Activated CD4-positive, alpha-beta T cell treated with anti-CD3 and anti-CD28 coated beads for 36 hours (primary cell): ENCODE measurements around the gene TBC1D22B. TPM values are rescaled to one million over a fixed set of nuclear protein-coding genes. Genes with fewer than 3 reads are reported as not detected.

Experiments
- ATAC-seq: fragments of 200-7000 bp; cut with Tn5 transposase; one replicate; pipeline ENCODE4 v1.10.0; 2021; ENCODE audit warnings: mild to moderate bottlenecking, moderate library complexity
- CTCF ChIA-PET: fragments of 350-600 bp; sonication (Branson Sonifier 250); formaldehyde crosslinking; loops from one replicate; lab custom pipeline; 2021; ENCODE audit warnings: antibody characterized with exemption; lab: Charles Lee
- POLR2A ChIA-PET: fragments of 350-600 bp; sonication (Branson Sonifier 250); formaldehyde crosslinking; loops from one replicate; lab custom pipeline; 2021; ENCODE audit warnings: antibody characterized with exemption, inconsistent platforms; lab: Charles Lee
- DNase-seq: peaks from one replicate; pipeline ENCODE4 v3.0.0-alpha.2; 2020
- H3K27ac Mint-ChIP-seq: one replicate; pipeline ENCODE4 v1.8.0; 2021; ENCODE audit warnings: mixed read lengths
- H3K27me3 Mint-ChIP-seq: one replicate; pipeline ENCODE4 v1.8.0; 2021; ENCODE audit warnings: mixed read lengths
- H3K36me3 Mint-ChIP-seq: one replicate; pipeline ENCODE4 v1.8.0; 2021; ENCODE audit warnings: low read depth, mixed read lengths
- H3K4me1 Mint-ChIP-seq: one replicate; pipeline ENCODE4 v1.8.0; 2021; ENCODE audit warnings: mixed read lengths
- H3K4me3 Mint-ChIP-seq: one replicate; pipeline ENCODE4 v1.8.0; 2021; ENCODE audit warnings: mild to moderate bottlenecking, moderate library complexity, mixed read lengths
- H3K9me3 Mint-ChIP-seq: one replicate; pipeline ENCODE4 v1.8.0; 2021; ENCODE audit warnings: low read depth, mixed read lengths
- intact Hi-C, 2 experiments: fragments of 100-400 bp; cut with DNase I in 1 of 2; cut with micrococcal nuclease in 1 of 2; formaldehyde crosslinking; loops; one replicate each; pipeline versions ENCODE4 v1.14.2 to v1.15.1; 2022 to 2024; cut with DNase I, micrococcal nuclease
- total RNA-seq, 2 experiments: library from RNA; stranded (reverse); gene quantifications; one replicate each; pipeline ENCODE4 v1.2.3, GENCODE V29; 2021

TBC1D22B gene
- total RNA-seq, 2 experiments from 2014 or later: 14.9 to 17.0 TPM

GRCh38 chr6:37222125-37222967 is 35.2 kb upstream of the TBC1D22B start:
- DNase-seq (peak; percentile 89), ATAC-seq (peak; percentile 99)
- Mint-ChIP-seq H3K27me3 (no peaks in the 10 kb centered on the region), H3K4me3 (peak overlapping the region; percentile 67), H3K4me1 (peaks cover 15% of the 10 kb centered on the region), H3K36me3 (no peaks in the 10 kb centered on the region), H3K27ac (peak overlapping the region; percentile 63), H3K9me3 (no peaks in the 10 kb centered on the region)
- intact Hi-C loops: loop anchor here (1.0 to 5.0 kb wide), 3 partner anchors 18 to 35 kb away; partner anchors contain the start of genes TBC1D22B (in 2 of the 2) and TMEM217 (in 1 of the 2)
- ChIA-PET POLR2A (interaction anchor here (0.6 kb wide), 1 partner anchor 750 kb away, joined by 8 read pairs; no protein-coding TSS in a partner anchor), CTCF (interaction anchor here (0.6 to 2.2 kb wide), 10 partner anchors 9 to 464 kb away, joined by 3 to 10 read pairs (median 4); no protein-coding TSS in a partner anchor)

DNA sequence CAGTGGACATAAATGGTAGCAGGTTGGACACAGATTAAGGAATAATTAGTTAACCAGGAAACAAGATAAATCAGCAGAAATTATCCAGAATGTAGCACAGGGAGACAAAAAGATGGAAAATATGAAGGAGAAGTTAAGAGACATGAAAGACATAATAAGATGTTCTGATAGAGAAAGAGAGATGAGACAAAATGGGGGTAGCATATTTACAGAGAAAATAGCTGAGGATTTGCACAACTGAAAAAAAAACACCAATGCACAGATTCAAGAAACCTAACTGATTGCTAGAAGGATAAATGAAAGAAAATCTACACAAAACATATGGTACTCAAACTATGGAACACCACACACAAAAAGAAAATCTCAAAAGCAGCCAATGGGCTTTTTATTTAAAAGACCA is 34.6 kb upstream of the TBC1D22B start:
- H3K4me3 Mint-ChIP-seq: peak overlapping the region; percentile 67
- ATAC-seq (no peak), DNase-seq (no peak)
- ChIA-PET CTCF (interaction anchor here (0.6 to 4.2 kb wide), 8 partner anchors 8 to 465 kb away, joined by 3 to 24 read pairs (median 4); no protein-coding TSS in a partner anchor), POLR2A (interaction anchor here (0.6 kb wide), 1 partner anchor 750 kb away, joined by 8 read pairs; no protein-coding TSS in a partner anchor)
- H3K4me1 Mint-ChIP-seq: peaks cover 15% of the 10 kb centered on the region
- H3K27ac Mint-ChIP-seq: peak overlapping the region; percentile 63
- H3K9me3 Mint-ChIP-seq: no peaks in the 10 kb centered on the region
- intact Hi-C loops: loop anchor here (1.0 to 5.0 kb wide), 3 partner anchors 17 to 34 kb away; partner anchors contain the start of genes TBC1D22B (in 2 of the 2) and TMEM217 (in 1 of the 2)
- H3K36me3 Mint-ChIP-seq: no peaks in the 10 kb centered on the region
- no peaks in the 10 kb centered on the region for H3K27me3 Mint-ChIP-seq

- no peaks in the 10 kb centered on the region for H3K9me3 Mint-ChIP-seq
- ChIA-PET POLR2A (no interaction called here), CTCF (interaction anchor here (0.6 to 4.2 kb wide), 4 partner anchors 16 to 202 kb away, joined by 3 to 24 read pairs (median 4); no protein-coding TSS in a partner anchor)
- peaks cover 22% of the 10 kb centered on the region for H3K4me1 Mint-ChIP-seq
- H3K4me3 Mint-ChIP-seq: no peak overlapping the region
- intact Hi-C loops: loop anchor here in 1 of 2 experiments (5.0 kb wide), 1 partner anchor 192 kb away; no protein-coding TSS in a partner anchor
- H3K27ac Mint-ChIP-seq: no peak overlapping the region
- H3K36me3 Mint-ChIP-seq: no peaks in the 10 kb centered on the region
- no peaks in the 10 kb centered on the region for H3K27me3 Mint-ChIP-seq
- ATAC-seq (no peak), DNase-seq (no peak)
Observed at GRCh38 chr6:37225350-37226169, 32.0 kb upstream of the TBC1D22B start.

DNA sequence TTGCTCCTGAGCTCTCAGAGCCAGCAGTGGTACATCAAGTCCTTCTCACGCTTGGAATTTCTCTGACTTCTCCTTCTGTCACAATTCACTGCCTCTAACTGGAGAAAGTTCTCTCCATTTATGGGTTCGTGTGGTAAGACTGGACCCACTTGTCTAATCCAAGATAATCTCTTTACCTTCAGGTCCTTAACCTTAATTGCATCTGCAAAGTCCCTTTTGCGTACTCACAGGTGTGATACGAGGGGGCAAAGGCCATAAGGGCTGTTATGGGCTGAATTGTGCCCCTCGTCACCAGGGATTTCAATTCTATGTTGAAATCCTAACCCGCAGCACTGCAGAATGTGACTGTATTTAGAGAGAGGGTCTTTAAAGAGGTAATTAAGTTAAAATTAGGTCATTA is 27.5 kb upstream of the TBC1D22B start:
- intact Hi-C loops: no loop called here
- no peaks in the 10 kb centered on the region for H3K36me3 Mint-ChIP-seq
- H3K27me3 Mint-ChIP-seq: peaks cover 6% of the 10 kb centered on the region
- no peak overlapping the region for H3K4me3 Mint-ChIP-seq
- peaks cover 7% of the 10 kb centered on the region for H3K4me1 Mint-ChIP-seq
- no peak for ATAC-seq
- no peak for DNase-seq
- H3K9me3 Mint-ChIP-seq: no peaks in the 10 kb centered on the region
- ChIA-PET CTCF (no interaction called here), POLR2A (no interaction called here)
- H3K27ac Mint-ChIP-seq: no peak overlapping the region

DNA sequence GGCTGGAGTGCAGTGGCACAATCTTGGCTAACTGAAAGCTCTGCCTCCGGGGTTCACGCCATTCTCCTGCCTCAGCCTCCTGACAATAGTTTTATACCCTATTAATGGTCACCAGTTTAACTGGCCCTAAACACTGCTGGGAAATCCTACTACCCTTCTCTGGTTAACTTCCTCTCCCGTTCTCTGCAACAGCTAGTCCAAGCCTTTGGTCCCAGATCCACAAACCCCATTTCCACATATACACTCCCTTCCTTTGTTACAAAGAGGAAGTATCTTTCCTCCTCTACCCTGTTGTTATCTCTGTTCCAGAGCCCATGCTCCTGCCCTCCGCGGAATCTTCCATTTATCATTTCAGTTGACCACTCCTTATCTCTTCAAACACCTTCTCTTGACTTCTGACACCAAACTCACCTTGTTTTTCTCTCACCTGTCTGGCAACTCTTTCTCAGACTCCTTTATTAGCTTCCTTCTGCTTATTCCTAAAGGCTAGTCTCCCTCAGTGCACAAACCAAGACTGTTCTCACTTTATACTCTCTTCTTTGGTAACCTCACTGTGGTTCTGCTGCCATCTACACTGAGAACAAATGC is 25.0 kb upstream of the TBC1D22B start:
- H3K27ac Mint-ChIP-seq: no peak overlapping the region
- no peak overlapping the region for H3K4me3 Mint-ChIP-seq
- POLR2A ChIA-PET: no interaction called here
- DNase-seq: no peak
- intact Hi-C loops: no loop called here
- peaks cover 14% of the 10 kb centered on the region for H3K4me1 Mint-ChIP-seq
- CTCF ChIA-PET: no interaction called here
- ATAC-seq: no peak
- H3K9me3 Mint-ChIP-seq: no peaks in the 10 kb centered on the region
- no peaks in the 10 kb centered on the region for H3K36me3 Mint-ChIP-seq
- H3K27me3 Mint-ChIP-seq: peaks cover 6% of the 10 kb centered on the region

GRCh38 chr6:37233541-37233940 is 24.0 kb upstream of the TBC1D22B start:
- CTCF ChIA-PET: no interaction called here
- H3K27me3 Mint-ChIP-seq: peaks cover 6% of the 10 kb centered on the region

GRCh38 chr6:37236921-37237320 is 20.7 kb upstream of the TBC1D22B start:
- Mint-ChIP-seq H3K27ac (no peak overlapping the region), H3K9me3 (peaks cover 1% of the 10 kb centered on the region), H3K4me3 (no peak overlapping the region), H3K27me3 (peaks cover 6% of the 10 kb centered on the region), H3K4me1 (peaks cover 32% of the 10 kb centered on the region), H3K36me3 (no peaks in the 10 kb centered on the region)
- DNase-seq (no peak), ATAC-seq (no peak)
- ChIA-PET CTCF (interaction anchor here (1.0 to 1.4 kb wide), 4 partner anchors 21 to 219 kb away, joined by 3 to 4 read pairs (median 3); partner anchors contain the start of genes TBC1D22B and TMEM217), POLR2A (no interaction called here)
- intact Hi-C loops: no loop called here

More at GRCh38 chr6:37233541-37233940, 24.0 kb upstream of the TBC1D22B start:
- H3K36me3 Mint-ChIP-seq: no peaks in the 10 kb centered on the region
- H3K9me3 Mint-ChIP-seq: no peaks in the 10 kb centered on the region
- no peak overlapping the region for H3K4me3 Mint-ChIP-seq
- ATAC-seq (no peak), DNase-seq (no peak)
- intact Hi-C loops: no loop called here
- peaks cover 19% of the 10 kb centered on the region for H3K4me1 Mint-ChIP-seq
- H3K27ac Mint-ChIP-seq: no peak overlapping the region
- POLR2A ChIA-PET: no interaction called here

DNA sequence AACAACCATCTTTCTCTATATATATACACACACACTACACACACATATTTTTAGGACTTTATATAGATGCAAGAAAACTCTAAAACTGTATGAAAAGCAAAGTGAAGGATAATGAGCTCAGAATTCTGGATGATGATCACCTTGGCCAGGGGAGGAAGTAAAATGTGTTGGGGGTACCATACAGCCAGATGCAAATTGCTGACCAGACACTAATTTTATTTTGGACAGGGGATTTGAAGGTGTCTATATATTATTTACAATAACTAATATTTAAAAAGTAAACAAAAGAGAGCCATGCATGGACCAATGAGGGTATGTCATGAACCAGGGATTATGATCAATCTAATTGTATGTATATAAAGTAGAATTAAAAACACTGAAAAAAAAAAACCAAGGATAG is 19.8 kb upstream of the TBC1D22B start:
- POLR2A ChIA-PET: no interaction called here
- Mint-ChIP-seq H3K9me3 (peaks cover 1% of the 10 kb centered on the region), H3K4me1 (peaks cover 41% of the 10 kb centered on the region), H3K4me3 (no peak overlapping the region), H3K36me3 (no peaks in the 10 kb centered on the region), H3K27ac (no peak overlapping the region), H3K27me3 (peaks cover 2% of the 10 kb centered on the region)
- DNase-seq (no peak), ATAC-seq (no peak)
- intact Hi-C loops: no loop called here
- CTCF ChIA-PET: interaction anchor here (1.0 to 1.3 kb wide), 2 partner anchors 15 to 20 kb away, joined by 3 to 4 read pairs; partner anchors contain the start of genes TBC1D22B and TMEM217

GRCh38 chr6:37238381-37238780 is 19.2 kb upstream of the TBC1D22B start:
- H3K4me1 Mint-ChIP-seq: peaks cover 42% of the 10 kb centered on the region
- peaks cover 2% of the 10 kb centered on the region for H3K27me3 Mint-ChIP-seq
- intact Hi-C loops: no loop called here
- no peaks in the 10 kb centered on the region for H3K36me3 Mint-ChIP-seq
- ChIA-PET CTCF (interaction anchor here (1.3 kb wide), 1 partner anchor 16 kb away, joined by 4 read pairs; no protein-coding TSS in a partner anchor), POLR2A (no interaction called here)
- H3K9me3 Mint-ChIP-seq: peaks cover 1% of the 10 kb centered on the region
- H3K4me3 Mint-ChIP-seq: no peak overlapping the region
- no peak for DNase-seq
- no peak for ATAC-seq
- H3K27ac Mint-ChIP-seq: no peak overlapping the region

GRCh38 chr6:37239526-37239925 is 18.0 kb upstream of the TBC1D22B start:
- peaks cover 46% of the 10 kb centered on the region for H3K4me1 Mint-ChIP-seq
- intact Hi-C loops: no loop called here
- no peaks in the 10 kb centered on the region for H3K27me3 Mint-ChIP-seq
- no peak for ATAC-seq
- CTCF ChIA-PET: interaction anchor here (0.7 to 1.4 kb wide), 6 partner anchors 13 to 222 kb away, joined by 3 to 7 read pairs (median 4); partner anchors contain the start of genes TBC1D22B and TMEM217
- DNase-seq: no peak
- H3K36me3 Mint-ChIP-seq: no peaks in the 10 kb centered on the region
- POLR2A ChIA-PET: interaction anchor here (1.0 to 1.3 kb wide), 2 partner anchors 51 to 85 kb away, joined by 3 read pairs; no protein-coding TSS in a partner anchor
- H3K27ac Mint-ChIP-seq: peak overlapping the region; percentile 84
- peak overlapping the region; percentile 19 for H3K4me3 Mint-ChIP-seq
- H3K9me3 Mint-ChIP-seq: peaks cover 1% of the 10 kb centered on the region
